Measurements from ENCODE around the gene TTPAL.

Gene TTPAL

DNA sequence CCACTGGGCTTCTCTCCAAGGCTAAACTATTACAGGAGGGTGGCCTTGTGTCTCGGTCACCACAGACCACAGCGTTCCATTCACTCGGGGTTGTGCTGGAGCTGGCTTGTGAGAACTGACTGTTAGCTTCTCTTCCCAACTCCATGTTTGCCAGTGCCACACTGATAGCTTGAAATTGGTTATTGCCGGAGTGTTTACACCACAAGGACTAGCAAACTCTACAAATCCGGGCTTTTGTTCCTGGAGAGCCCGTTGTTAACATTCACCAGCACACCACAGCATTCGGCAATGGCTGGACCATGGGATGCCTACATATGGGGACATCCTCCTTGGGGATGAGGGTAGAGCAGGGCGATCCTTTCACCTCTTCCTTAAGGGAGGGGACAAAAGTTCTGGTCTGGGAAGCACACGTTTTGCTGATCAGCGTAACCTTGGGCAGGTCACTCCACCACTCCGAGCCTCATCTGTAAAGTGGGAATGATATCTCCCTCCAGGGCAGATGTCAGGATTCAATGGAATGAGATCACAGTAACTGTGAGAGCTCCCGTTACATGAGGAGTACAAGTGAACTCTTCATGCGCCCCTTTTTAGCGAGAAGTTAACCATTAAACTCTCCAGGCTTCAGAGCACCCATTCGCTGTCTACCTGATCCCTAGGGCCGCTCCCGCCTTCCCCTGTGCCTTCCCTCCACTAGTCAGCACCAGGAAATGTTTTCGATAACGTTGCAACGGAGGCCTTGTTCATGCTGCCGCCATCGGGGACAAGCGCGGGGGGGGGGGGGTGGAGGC lies 41.7 kb upstream of the TTPAL start:
- Mint-ChIP-seq H3K27ac (no peak overlapping the region), H3K4me3 (no peak overlapping the region), H3K9me3 (no peaks in the 10 kb centered on the region), H3K4me1 (ENCODE audit: low read depth) (peaks cover 10% of the 10 kb centered on the region), H3K36me3 (ENCODE audit: low read depth) (no peaks in the 10 kb centered on the region), H3K27me3 (peaks cover 4% of the 10 kb centered on the region)
- intact Hi-C loops (cut with micrococcal nuclease): no loop called here

DNA sequence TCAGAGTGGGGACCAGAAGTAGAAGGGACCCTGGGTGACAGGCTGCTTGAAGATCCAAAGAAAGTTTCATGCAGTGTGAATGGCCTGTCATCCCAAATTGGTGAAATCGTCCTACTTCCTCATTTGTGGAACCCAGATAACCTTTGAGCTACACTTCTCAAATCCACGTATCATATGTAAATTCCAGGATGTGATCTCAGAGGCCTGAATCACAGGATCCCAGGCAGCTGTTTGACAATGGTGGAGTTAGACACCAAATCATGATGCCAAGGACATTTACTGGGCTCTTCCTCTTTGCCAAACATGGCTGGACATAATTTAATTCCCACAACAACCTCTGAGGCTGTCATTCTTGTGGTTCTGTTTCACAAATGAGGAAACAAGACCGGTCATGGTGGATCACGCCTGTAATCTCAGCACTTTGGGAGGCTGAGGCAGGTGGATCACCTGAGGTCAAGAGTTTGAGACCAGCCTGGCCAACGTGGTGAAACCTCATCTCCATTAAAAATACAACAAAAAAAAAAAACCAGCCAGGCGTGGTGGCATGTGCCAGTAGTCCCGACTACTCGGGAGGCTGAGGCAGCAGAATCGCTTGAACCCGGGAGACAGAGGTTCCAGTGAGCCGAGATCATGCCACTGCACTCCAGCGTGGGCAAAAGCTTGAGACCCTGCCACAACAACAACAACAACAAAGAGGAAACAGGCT lies 39.9 kb upstream of the TTPAL start:
- Mint-ChIP-seq H3K27ac (no peak overlapping the region), H3K36me3 (ENCODE audit: low read depth) (no peaks in the 10 kb centered on the region), H3K4me1 (ENCODE audit: low read depth) (peaks cover 10% of the 10 kb centered on the region), H3K9me3 (no peaks in the 10 kb centered on the region), H3K4me3 (no peak overlapping the region), H3K27me3 (peaks cover 5% of the 10 kb centered on the region)
- intact Hi-C loops (cut with micrococcal nuclease): no loop called here

DNA sequence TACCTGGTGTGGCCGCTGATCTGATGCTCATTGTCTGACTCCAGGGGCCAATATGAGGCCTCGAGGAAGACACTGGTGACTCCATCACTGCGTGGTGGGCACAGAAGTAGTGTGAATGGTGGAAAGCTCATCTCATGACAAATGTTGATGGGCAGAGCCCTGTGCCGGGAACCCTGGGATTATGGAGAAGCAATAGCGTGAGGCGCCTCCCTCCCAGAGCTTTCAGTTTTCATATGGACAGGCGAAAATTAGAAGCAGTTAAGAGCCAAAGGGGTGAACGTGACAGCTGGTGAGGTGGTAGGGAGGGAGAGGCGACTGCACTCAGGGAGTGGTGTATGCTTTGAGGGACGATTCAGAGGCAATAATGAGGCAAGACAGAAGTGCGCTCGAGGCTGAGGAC lies 39.3 kb upstream of the TTPAL start:
- intact Hi-C loops (cut with micrococcal nuclease): no loop called here
- Mint-ChIP-seq H3K9me3 (no peaks in the 10 kb centered on the region), H3K36me3 (ENCODE audit: low read depth) (no peaks in the 10 kb centered on the region), H3K27me3 (peaks cover 5% of the 10 kb centered on the region), H3K4me3 (no peak overlapping the region), H3K4me1 (ENCODE audit: low read depth) (peaks cover 10% of the 10 kb centered on the region), H3K27ac (no peak overlapping the region)

DNA sequence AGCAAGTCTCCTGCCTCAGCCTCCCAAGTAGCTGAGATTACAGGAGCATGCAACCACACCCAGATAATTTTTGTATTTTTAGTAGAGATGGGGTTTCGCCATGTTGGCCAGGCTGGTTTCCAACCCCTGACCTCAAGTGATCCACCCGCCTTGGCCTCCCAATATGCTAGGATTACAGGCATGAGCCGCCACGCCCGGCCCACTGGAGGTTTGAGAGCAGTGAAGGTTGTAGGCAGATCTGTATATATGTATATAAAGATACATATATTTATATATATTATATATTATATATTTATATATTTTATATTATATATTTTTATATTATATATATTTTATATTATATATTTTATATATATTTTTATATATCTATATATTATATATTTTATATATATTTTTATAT lies 38.2 kb upstream of the TTPAL start:
- Mint-ChIP-seq H3K36me3 (ENCODE audit: low read depth) (no peaks in the 10 kb centered on the region), H3K4me1 (ENCODE audit: low read depth) (peaks cover 15% of the 10 kb centered on the region), H3K9me3 (no peaks in the 10 kb centered on the region), H3K27me3 (peaks cover 5% of the 10 kb centered on the region), H3K27ac (no peak overlapping the region), H3K4me3 (no peak overlapping the region)
- intact Hi-C loops (cut with micrococcal nuclease): no loop called here

DNA sequence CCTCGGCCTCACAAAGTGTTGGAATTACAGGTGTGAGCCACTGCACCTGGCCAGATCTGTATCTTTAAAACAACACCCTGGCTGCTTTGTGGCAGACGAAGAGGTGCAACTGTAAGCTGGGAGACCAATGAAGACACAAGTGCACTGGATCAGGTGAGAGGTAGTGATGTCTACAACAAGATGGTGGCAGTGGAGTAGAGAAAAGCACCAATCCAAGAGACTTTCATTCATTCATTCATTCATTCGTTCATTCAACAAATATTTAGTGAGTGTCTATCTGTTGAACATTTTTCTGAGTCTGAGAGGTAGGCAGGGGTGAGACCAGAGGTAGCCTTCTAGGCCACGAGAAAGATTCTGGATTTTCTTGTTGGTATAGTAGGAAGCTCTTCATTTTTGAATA lies 36.9 kb upstream of the TTPAL start:
- intact Hi-C loops (cut with micrococcal nuclease): no loop called here

DNA sequence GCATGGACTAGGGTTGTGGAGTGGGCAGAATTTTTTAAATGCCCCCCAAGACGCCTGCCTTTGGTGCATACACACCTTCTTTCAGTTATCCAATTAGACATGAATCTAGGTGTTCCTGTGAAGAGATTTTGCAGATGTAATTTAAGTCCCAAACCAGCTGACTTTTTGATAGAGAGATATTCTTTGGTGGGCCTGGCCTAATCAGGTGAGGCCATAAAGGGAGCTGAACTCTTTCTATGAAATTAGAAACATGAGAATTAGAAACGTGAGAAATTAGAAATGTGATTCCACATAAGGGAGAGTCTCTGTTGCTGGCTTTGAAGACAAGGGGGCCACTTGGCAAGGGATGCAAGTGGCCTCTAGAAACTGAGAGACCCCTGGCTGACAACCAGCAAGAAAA lies 36.4 kb upstream of the TTPAL start:
- Mint-ChIP-seq H3K36me3 (ENCODE audit: low read depth) (no peaks in the 10 kb centered on the region), H3K27ac (no peak overlapping the region), H3K27me3 (peaks cover 1% of the 10 kb centered on the region), H3K4me1 (ENCODE audit: low read depth) (peaks cover 21% of the 10 kb centered on the region), H3K9me3 (no peaks in the 10 kb centered on the region), H3K4me3 (no peak overlapping the region)
- intact Hi-C loops (cut with micrococcal nuclease): no loop called here

More for the DNA sequence above, 36.9 kb upstream of the TTPAL start:
- Mint-ChIP-seq H3K27me3 (peaks cover 1% of the 10 kb centered on the region), H3K9me3 (no peaks in the 10 kb centered on the region), H3K27ac (no peak overlapping the region), H3K4me1 (ENCODE audit: low read depth) (peaks cover 21% of the 10 kb centered on the region), H3K36me3 (ENCODE audit: low read depth) (no peaks in the 10 kb centered on the region), H3K4me3 (no peak overlapping the region)

DNA sequence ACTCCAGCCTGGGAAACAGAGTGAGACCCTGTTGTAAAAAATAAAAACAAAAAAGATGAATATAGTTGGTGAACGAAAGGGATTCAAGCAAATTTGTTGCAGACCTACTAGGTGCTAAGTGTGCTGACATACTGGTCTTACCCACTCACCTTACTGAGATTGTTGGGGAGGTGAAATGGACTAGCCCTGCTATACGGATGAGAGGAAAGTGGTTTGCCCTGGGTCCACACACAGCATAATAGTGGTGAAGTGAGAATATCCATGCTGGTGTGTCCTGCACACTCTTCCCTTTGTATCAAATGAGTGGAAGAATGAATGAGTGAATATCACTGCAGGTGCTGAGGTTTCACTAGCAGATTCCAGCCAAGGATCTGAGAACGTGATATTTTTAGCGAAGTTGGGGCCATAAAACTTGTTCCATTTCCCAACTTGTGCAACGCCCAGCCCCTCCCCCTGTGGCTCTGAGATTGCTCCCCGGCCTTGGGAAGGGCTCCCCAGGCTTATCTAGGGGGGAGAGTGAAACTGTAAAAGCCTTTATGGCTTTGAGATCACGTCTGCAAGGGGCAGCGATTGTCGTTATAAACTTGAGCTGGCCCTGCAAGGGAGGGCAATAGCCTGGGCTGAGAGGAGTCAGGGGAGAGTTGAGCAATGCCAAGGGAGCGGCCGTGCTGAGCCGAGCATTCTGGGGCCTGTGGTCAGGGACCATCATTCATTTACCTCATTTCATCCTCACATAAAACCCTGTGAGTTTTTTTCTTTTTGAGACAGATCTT lies 33.2 kb upstream of the TTPAL start:
- H3K27ac Mint-ChIP-seq: no peak overlapping the region
- peaks cover 1% of the 10 kb centered on the region for H3K27me3 Mint-ChIP-seq
- no peaks in the 10 kb centered on the region for H3K36me3 Mint-ChIP-seq (ENCODE audit: low read depth)
- H3K9me3 Mint-ChIP-seq: no peaks in the 10 kb centered on the region
- H3K4me3 Mint-ChIP-seq: no peak overlapping the region
- H3K4me1 Mint-ChIP-seq (ENCODE audit: low read depth): peaks cover 17% of the 10 kb centered on the region
- intact Hi-C loops (cut with micrococcal nuclease): no loop called here

DNA sequence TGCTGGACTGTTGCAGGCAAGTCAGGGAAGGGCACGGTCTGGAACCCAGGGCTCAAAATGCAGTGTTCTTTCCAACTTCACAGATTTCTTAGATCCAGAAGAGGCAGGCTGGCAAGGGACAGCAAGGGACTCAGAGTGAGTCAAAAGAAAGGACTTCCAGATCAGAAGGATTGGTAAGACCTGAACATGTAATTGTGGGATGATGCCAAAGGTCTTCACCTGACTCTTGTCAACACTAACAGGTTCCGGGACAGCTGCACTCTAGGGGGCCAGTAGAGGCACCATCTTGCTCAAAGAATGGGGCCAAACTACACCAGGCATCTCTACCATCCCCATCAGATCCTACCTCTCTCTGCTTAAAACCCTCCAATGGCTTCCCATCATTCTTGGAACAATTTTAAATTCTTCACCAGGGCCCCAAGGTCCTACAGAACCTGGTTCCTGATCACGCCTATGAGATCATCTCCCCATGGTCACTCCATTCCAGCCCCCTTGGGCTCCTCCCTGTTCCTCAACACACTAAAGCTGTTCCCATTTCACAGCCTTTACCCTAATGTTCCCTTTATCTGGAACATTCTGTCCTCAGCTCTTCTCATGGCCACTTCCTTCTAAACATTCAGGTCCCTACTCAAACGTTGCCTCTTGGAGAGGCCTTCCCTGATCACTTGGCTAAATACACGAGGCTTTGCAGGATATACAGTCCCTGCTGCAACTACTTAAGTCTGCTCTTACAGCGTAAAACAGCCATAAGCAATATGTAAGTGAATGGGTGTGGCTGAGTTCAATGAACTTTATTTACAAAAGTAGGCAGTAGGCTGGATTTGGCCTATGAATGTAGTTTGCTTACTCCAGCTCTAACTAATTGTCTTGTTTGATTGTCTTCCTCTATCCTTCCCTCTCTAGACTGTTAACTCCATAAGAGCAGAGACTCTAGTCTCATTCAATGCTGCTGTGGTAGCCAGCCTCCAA lies 29.6 kb upstream of the TTPAL start:
- no peak overlapping the region for H3K27ac Mint-ChIP-seq
- H3K36me3 Mint-ChIP-seq (ENCODE audit: low read depth): no peaks in the 10 kb centered on the region
- peaks cover 2% of the 10 kb centered on the region for H3K27me3 Mint-ChIP-seq
- intact Hi-C loops (cut with micrococcal nuclease): no loop called here
- no peak overlapping the region for H3K4me3 Mint-ChIP-seq
- H3K4me1 Mint-ChIP-seq (ENCODE audit: low read depth): peaks cover 17% of the 10 kb centered on the region
- no peaks in the 10 kb centered on the region for H3K9me3 Mint-ChIP-seq

DNA sequence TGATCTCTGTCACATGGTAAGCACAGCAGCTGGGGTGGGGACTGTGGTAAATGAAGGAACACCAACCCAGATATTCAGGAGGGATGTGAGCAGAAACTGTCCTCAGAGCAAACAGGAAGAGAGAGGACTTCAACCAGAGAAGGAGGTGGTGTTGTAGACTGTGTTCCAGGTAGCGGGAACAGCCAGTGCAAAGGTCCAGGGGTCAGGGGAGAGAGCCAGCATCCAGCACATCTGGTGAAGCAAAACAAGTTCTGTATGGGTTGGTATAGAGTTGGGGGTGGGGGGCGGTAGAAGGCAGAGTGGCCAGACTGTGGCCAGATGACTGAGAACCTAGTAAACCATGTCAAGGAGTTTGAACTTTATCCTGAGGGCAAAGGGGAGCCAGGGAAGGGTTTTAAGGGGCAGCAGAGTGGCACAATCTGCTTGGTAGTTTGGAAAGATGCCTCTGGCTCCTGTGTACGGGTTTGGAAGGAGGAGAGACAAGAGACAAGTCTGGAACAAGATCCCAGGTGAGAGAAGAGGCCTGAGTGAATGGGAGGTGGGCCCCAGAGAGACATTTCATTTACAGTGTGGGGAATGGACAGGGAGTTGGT lies 27.8 kb upstream of the TTPAL start:
- Mint-ChIP-seq H3K9me3 (no peaks in the 10 kb centered on the region), H3K36me3 (ENCODE audit: low read depth) (no peaks in the 10 kb centered on the region), H3K27me3 (peaks cover 2% of the 10 kb centered on the region), H3K27ac (no peak overlapping the region), H3K4me3 (no peak overlapping the region), H3K4me1 (ENCODE audit: low read depth) (peaks cover 8% of the 10 kb centered on the region)
- intact Hi-C loops (cut with micrococcal nuclease): no loop called here

DNA sequence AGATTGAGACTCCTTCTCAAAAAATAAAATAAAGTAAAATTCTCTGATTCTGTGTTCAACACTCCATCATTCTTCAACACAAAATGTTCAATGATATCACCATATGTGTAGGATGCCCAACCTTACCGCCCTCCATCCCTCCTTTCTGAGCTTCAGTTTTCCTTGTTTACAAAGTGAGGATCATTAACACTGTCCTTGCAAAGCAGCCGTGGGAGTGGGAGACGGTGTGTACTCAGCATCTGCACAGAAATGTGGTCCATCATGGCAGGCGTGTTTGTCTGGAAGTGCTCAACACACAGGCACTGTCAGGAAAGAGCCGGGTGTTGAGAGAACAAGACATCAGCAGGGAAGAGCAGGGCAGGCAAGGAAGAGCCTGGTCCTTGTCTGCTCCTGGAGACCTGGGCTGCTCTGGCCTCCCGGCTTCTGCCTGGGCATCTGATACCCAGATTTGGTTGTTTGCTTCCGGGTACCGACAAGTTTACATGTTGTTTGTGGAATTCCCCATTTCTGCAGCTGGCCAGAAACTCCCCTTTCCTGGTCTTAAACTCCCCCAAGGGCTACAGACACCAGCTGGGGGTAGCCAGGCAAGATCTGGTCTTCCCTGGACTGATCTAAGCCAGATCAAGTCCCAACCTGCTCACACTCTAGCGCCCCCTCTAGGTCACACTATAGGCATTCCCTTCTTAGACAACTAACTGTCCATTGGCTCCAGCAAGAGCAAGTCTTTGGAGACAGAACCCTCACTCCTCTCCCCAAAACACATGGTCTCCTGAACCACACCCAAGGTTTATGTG lies 26.7 kb upstream of the TTPAL start:
- H3K27ac Mint-ChIP-seq: no peak overlapping the region
- peaks cover 2% of the 10 kb centered on the region for H3K27me3 Mint-ChIP-seq

DNA sequence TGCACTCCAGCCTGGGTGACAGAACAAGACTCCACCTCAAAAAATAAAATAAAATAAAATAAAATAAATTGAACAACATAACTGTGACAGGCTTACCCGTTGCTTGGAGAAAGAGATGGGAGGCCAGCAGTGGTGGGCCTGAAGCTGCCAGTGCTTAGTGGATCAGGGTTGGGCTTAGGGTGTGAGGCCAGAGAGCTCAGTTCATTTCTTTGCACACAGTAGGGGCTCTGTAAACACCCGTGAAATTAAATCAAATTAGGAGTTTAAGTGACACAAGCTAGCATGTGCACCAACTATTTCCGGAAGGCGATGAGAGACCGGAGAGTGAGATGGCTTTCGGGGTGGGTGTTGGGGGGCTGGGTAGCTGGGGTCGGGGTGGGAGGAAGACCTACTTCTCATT lies 25.8 kb upstream of the TTPAL start:
- no peak overlapping the region for H3K27ac Mint-ChIP-seq
- peaks cover 7% of the 10 kb centered on the region for H3K4me1 Mint-ChIP-seq (ENCODE audit: low read depth)
- intact Hi-C loops (cut with micrococcal nuclease): no loop called here
- no peaks in the 10 kb centered on the region for H3K9me3 Mint-ChIP-seq
- H3K4me3 Mint-ChIP-seq: no peak overlapping the region
- H3K27me3 Mint-ChIP-seq: peaks cover 2% of the 10 kb centered on the region
- H3K36me3 Mint-ChIP-seq (ENCODE audit: low read depth): no peaks in the 10 kb centered on the region

More for the DNA sequence above, 26.7 kb upstream of the TTPAL start:
- H3K4me3 Mint-ChIP-seq: no peak overlapping the region
- H3K36me3 Mint-ChIP-seq (ENCODE audit: low read depth): no peaks in the 10 kb centered on the region
- intact Hi-C loops (cut with micrococcal nuclease): no loop called here
- H3K9me3 Mint-ChIP-seq: no peaks in the 10 kb centered on the region
- H3K4me1 Mint-ChIP-seq (ENCODE audit: low read depth): peaks cover 7% of the 10 kb centered on the region

DNA sequence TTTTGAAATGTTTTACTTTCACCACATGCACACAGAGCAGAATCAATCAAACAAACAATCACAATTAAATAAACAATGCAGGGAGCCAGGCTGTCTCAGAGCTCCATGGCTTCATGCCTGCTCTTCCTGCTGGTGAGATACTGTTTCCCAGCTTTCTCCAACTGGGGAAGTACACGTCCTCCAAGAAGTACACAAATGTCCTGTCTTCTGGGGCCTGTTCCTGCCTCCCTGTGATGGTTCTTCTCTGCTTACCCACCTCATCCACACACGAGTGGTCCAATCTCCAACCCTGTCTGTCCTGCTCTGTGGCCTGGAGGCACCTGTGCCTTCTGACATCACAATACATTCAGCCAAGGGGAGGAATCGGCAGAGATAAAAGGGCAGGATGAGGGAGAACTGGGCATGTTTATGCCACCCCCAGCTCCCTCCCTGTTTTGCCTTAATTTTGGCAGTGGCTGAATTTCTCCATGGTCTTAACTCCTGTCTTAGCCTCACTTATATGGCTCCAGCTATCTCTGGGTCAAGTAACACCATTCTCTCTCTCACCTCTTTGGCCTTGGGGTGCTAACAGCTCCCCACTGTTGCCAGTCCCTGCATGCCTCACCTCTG lies 25.3 kb upstream of the TTPAL start:
- no peak overlapping the region for H3K27ac Mint-ChIP-seq
- intact Hi-C loops (cut with micrococcal nuclease): no loop called here
- H3K4me1 Mint-ChIP-seq (ENCODE audit: low read depth): peaks cover 12% of the 10 kb centered on the region
- no peaks in the 10 kb centered on the region for H3K36me3 Mint-ChIP-seq (ENCODE audit: low read depth)
- H3K4me3 Mint-ChIP-seq: no peak overlapping the region
- peaks cover 2% of the 10 kb centered on the region for H3K27me3 Mint-ChIP-seq
- no peaks in the 10 kb centered on the region for H3K9me3 Mint-ChIP-seq

All from dendritic cell treated with granulocyte-macrophage colony-stimulating factor and Interleukin-4, amounts not matched to agents 40 ng/mL and 50 ng/mL, for 4 days (primary cell).